Kidney tubule cell (primary cell): ENCODE results near the gene PCBP3.

Experiments
- DNase-seq: peaks from one replicate; pipeline ENCODE4 v3.0.0-alpha.2; 2018; ENCODE audit warnings: low spot score

PCBP3 gene

GRCh38 chr21:45982758-45983648, 339.5 kb downstream of the PCBP3 start:
- no peak for DNase-seq

GRCh38 chr21:45983649-45983965, 340.1 kb downstream of the PCBP3 start:
- no peak for DNase-seq

GRCh38 chr21:45983981-45984551, 340.5 kb downstream of the PCBP3 start:
- no peak for DNase-seq

GRCh38 chr21:45984584-45985095, 341.1 kb downstream of the PCBP3 start:
- DNase-seq, result no peak

- DNase-seq, result no peak
Measured at GRCh38 chr21:45985471-45986315, 342.2 kb downstream of the PCBP3 start.

- no peak for DNase-seq
Measured at GRCh38 chr21:45986316-45987051, 343.0 kb downstream of the PCBP3 start.

GRCh38 chr21:45987121-45987711, 343.7 kb downstream of the PCBP3 start:
- DNase-seq, result no peak

- no peak for DNase-seq
Measured at GRCh38 chr21:45988366-45989347, 345.1 kb downstream of the PCBP3 start.

GRCh38 chr21:45989355-45990048, 346.0 kb downstream of the PCBP3 start:
- no peak for DNase-seq

GRCh38 chr21:45990049-45990711, 346.7 kb downstream of the PCBP3 start:
- no peak for DNase-seq

GRCh38 chr21:45990741-45991605, 347.4 kb downstream of the PCBP3 start:
- DNase-seq, result no peak

- DNase-seq, result no peak
Measured at GRCh38 chr21:45991606-45992300, 348.2 kb downstream of the PCBP3 start.
